Neural cell (in vitro differentiated cells): ENCODE data around the gene RASGRP2. TPM values are rescaled to one million over a fixed set of nuclear protein-coding genes. Genes with fewer than 3 reads are reported as not detected.

Source experiments
- H2AFZ ChIP-seq: fragments of 200-600, 300-800 bp; sonication (generic), shearing (Covaris generic); 2 replicates; pipeline ENCODE4 v1.6.0; 2014; ENCODE audit warnings: low read depth, mild to moderate bottlenecking, antibody characterized with exemption, low read length, moderate library complexity
- H3F3A ChIP-seq: fragments of 200-600 bp; shearing (Covaris generic); 2 replicates; pipeline ENCODE4 v1.6.1; 2016; ENCODE audit warnings: mild to moderate bottlenecking, moderate library complexity, mixed read lengths, antibody characterized with exemption, low read length; ENCODE audit not compliant: insufficient read depth, poor library complexity, severe bottlenecking
- H3K27ac ChIP-seq: fragments of 200-600, 300-800 bp; sonication (generic), shearing (Covaris generic); 2 replicates; pipeline ENCODE4 v1.5.1; 2014; ENCODE audit warnings: mild to moderate bottlenecking, low read length, moderate library complexity
- H3K27me3 ChIP-seq: fragments of 300-800, 200-600 bp; sonication (generic), shearing (Covaris generic); 2 replicates; pipeline ENCODE4 v1.6.0; 2014; ENCODE audit warnings: mild to moderate bottlenecking, low read depth, low read length, moderate library complexity; ENCODE audit not compliant: insufficient read depth
- H3K36me3 ChIP-seq: fragments of 300-800, 200-600 bp; sonication (generic), shearing (Covaris generic); 2 replicates; pipeline ENCODE4 v1.5.1; 2014; ENCODE audit warnings: mild to moderate bottlenecking, antibody characterized with exemption, low read length, moderate library complexity; ENCODE audit not compliant: insufficient read depth
- H3K4me2 ChIP-seq: fragments of 300-800, 200-600 bp; sonication (generic), shearing (Covaris generic); 2 replicates; pipeline ENCODE4 v1.6.0; 2014; ENCODE audit warnings: mild to moderate bottlenecking, low read length
- H3K4me3 ChIP-seq: fragments of 300-800, 200-600 bp; sonication (generic), shearing (Covaris generic); 2 replicates; pipeline ENCODE4 v1.5.1; 2014; ENCODE audit warnings: mild to moderate bottlenecking, low read length, moderate library complexity
- H3K79me2 ChIP-seq: fragments of 200-600 bp; shearing (Covaris generic); replicated peaks from 2 replicates; pipeline ENCODE4 v1.6.0; 2014; ENCODE audit warnings: mild to moderate bottlenecking, low read length, moderate library complexity; ENCODE audit not compliant: insufficient read depth
- H3K9ac ChIP-seq: fragments of 300-800, 200-600 bp; sonication (generic), shearing (Covaris generic); 2 replicates; pipeline ENCODE4 v1.6.1; 2016; ENCODE audit warnings: mild to moderate bottlenecking, low read length, mixed read lengths
- H3K9me2 ChIP-seq: fragments of 200-600 bp; shearing (Covaris generic); 2 replicates; pipeline ENCODE4 v1.6.1; 2016; ENCODE audit warnings: mild to moderate bottlenecking, low read length, mixed read lengths; ENCODE audit not compliant: insufficient read depth
- H3K9me3 ChIP-seq: fragments of 200-600, 300-800 bp; sonication (generic), shearing (Covaris generic); 2 replicates; pipeline ENCODE4 v1.6.1; 2016; ENCODE audit warnings: mild to moderate bottlenecking, mixed run types, low read length, moderate library complexity, mixed read lengths
- H4K20me1 ChIP-seq: fragments of 200-600 bp; shearing (Covaris generic); 2 replicates; pipeline ENCODE4 v1.6.1; 2016; ENCODE audit warnings: mild to moderate bottlenecking, mixed run types; ENCODE audit not compliant: insufficient read depth
- CTCF ChIP-seq: fragments of 450-650 bp; IDR thresholded peaks from 2 replicates; pipeline ENCODE4 v1.5.1; 2014; ENCODE audit warnings: antibody characterized with exemption, mild to moderate bottlenecking, moderate library complexity; ENCODE audit not compliant: poor library complexity, severe bottlenecking
- EP300 ChIP-seq: fragments of 450-650 bp; conservative IDR thresholded peaks from 2 replicates; pipeline ENCODE4 v1.6.1; 2014; ENCODE audit warnings: antibody characterized with exemption, mild to moderate bottlenecking, moderate library complexity; ENCODE audit not compliant: poor library complexity, severe bottlenecking
- EZH2 ChIP-seq: fragments of 200-600, 300-800 bp; shearing (Covaris generic), sonication (generic); IDR thresholded peaks from 2 replicates; pipeline ENCODE4 v1.6.1; 2014; ENCODE audit warnings: antibody characterized with exemption, low read length, borderline replicate concordance, mild to moderate bottlenecking; ENCODE audit not compliant: insufficient read depth, poor library complexity, severe bottlenecking
- MXI1 ChIP-seq: fragments of 450-650 bp; conservative IDR thresholded peaks from 2 replicates; pipeline ENCODE4 v1.6.1; 2014; ENCODE audit warnings: antibody characterized with exemption, mild to moderate bottlenecking; ENCODE audit not compliant: poor library complexity, severe bottlenecking
- POLR2AphosphoS5 ChIP-seq: IDR thresholded peaks from 2 replicates; pipeline ENCODE4 v1.6.1; 2012
- RAD21 ChIP-seq: fragments of 450-650 bp; conservative IDR thresholded peaks from 2 replicates; pipeline ENCODE4 v1.6.1; 2014; ENCODE audit warnings: antibody characterized with exemption, mild to moderate bottlenecking, moderate library complexity
- SMC3 ChIP-seq: fragments of 450-650 bp; conservative IDR thresholded peaks from 2 replicates; pipeline ENCODE4 v1.6.1; 2014; ENCODE audit warnings: antibody characterized with exemption, mild to moderate bottlenecking, moderate library complexity; ENCODE audit not compliant: poor library complexity
- TAF1 ChIP-seq: IDR thresholded peaks from 2 replicates; pipeline ENCODE4 v1.6.1; 2012; ENCODE audit warnings: low read depth
- polyA plus RNA-seq: library from polyadenylated mRNA; depleted of rRNA; stranded (reverse); fragments of >200 nt; gene quantifications from 2 replicates; pipeline ENCODE4 v1.2.3, GENCODE V29; 2014
- TF ChIP-seq, protein P1 (sequence below): IDR thresholded peaks from 2 replicates; pipeline ENCODE4 v1.6.1; 2012; ENCODE audit warnings: borderline replicate concordance

Gene RASGRP2
- polyA plus RNA-seq, 1 donor from 2014 or later, result 4.5 TPM

GRCh38 chr11:64766881-64767280 is 22.9 kb upstream of the RASGRP2 start:
- no peak overlapping the region for H3K27ac ChIP-seq

GRCh38 chr11:64765851-64766665 is 22.1 kb upstream of the RASGRP2 start:
- Histone ChIP-seq H4K20me1 (peaks cover 9% of the 10 kb centered on the region), H3F3A (no peaks in the 10 kb centered on the region), H3K27ac (no peak overlapping the region), H3K27me3 (no peaks in the 10 kb centered on the region), H3K4me2 (no peak overlapping the region), H3K9ac (no peak overlapping the region), H2AFZ (no peak overlapping the region), H3K4me3 (no peak overlapping the region), H3K9me2 (no peaks in the 10 kb centered on the region), H3K36me3 (peaks cover 28% of the 10 kb centered on the region), H3K79me2 (no peaks in the 10 kb centered on the region), H3K9me3 (no peaks in the 10 kb centered on the region)
- no peak for TF ChIP-seq RAD21
- TF ChIP-seq, protein P1, sequence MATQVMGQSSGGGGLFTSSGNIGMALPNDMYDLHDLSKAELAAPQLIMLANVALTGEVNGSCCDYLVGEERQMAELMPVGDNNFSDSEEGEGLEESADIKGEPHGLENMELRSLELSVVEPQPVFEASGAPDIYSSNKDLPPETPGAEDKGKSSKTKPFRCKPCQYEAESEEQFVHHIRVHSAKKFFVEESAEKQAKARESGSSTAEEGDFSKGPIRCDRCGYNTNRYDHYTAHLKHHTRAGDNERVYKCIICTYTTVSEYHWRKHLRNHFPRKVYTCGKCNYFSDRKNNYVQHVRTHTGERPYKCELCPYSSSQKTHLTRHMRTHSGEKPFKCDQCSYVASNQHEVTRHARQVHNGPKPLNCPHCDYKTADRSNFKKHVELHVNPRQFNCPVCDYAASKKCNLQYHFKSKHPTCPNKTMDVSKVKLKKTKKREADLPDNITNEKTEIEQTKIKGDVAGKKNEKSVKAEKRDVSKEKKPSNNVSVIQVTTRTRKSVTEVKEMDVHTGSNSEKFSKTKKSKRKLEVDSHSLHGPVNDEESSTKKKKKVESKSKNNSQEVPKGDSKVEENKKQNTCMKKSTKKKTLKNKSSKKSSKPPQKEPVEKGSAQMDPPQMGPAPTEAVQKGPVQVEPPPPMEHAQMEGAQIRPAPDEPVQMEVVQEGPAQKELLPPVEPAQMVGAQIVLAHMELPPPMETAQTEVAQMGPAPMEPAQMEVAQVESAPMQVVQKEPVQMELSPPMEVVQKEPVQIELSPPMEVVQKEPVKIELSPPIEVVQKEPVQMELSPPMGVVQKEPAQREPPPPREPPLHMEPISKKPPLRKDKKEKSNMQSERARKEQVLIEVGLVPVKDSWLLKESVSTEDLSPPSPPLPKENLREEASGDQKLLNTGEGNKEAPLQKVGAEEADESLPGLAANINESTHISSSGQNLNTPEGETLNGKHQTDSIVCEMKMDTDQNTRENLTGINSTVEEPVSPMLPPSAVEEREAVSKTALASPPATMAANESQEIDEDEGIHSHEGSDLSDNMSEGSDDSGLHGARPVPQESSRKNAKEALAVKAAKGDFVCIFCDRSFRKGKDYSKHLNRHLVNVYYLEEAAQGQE, result no peak
- TF ChIP-seq EP300, result no peak
- no peak for TF ChIP-seq CTCF
- no peak for TF ChIP-seq EZH2
- TF ChIP-seq POLR2AphosphoS5, result no peak
- no peak for TF ChIP-seq TAF1

More at GRCh38 chr11:64766881-64767280, 22.9 kb upstream of the RASGRP2 start:
- Histone ChIP-seq H3K9me2 (no peaks in the 10 kb centered on the region), H3K27me3 (no peaks in the 10 kb centered on the region), H3K36me3 (peaks cover 28% of the 10 kb centered on the region), H3K79me2 (peaks cover 8% of the 10 kb centered on the region), H2AFZ (no peak overlapping the region), H3K9ac (no peak overlapping the region), H3F3A (no peaks in the 10 kb centered on the region), H4K20me1 (peaks cover 17% of the 10 kb centered on the region), H3K4me3 (no peak overlapping the region), H3K9me3 (no peaks in the 10 kb centered on the region), H3K4me2 (no peak overlapping the region)
- TF ChIP-seq EZH2 (no peak), SMC3 (no peak), MXI1 (no peak), TAF1 (no peak), CTCF (no peak), EP300 (no peak), RAD21 (no peak), POLR2AphosphoS5 (no peak)
- TF ChIP-seq, protein P1, result no peak
